HepG2 (cell line): ENCODE results near the gene PUM1. TPM values are rescaled to one million over a fixed set of nuclear protein-coding genes. Genes with fewer than 3 reads are reported as not detected.

ENCODE experiments used
- ATAC-seq: fragments of 200-7000 bp; cut with Tn5 transposase; 3 replicates; pipeline ENCODE4 v1.9.1; 2020; ENCODE audit warnings: mild to moderate bottlenecking, moderate library complexity
- BruUV-seq: library from RNA; stranded (reverse); fragments of 400-500 nt; replicated peaks from 2 replicates; lab custom pipeline; 2021; lab: Mats Ljungman, UMichigan
- CTCF ChIA-PET: fragments of 300-600 bp; formaldehyde crosslinking; extraction: SDS; loops from one replicate; lab custom pipeline; 2021; ENCODE audit warnings: low total read pairs, inconsistent platforms, low intra/inter-chr PET ratio; lab: Yijun Ruan, JAX
- POLR2A ChIA-PET: fragments of 350-600 bp; sonication (Branson Sonifier 250); formaldehyde crosslinking; loops from one replicate; lab custom pipeline; 2020; ENCODE audit warnings: antibody characterized with exemption, inconsistent platforms; lab: Yijun Ruan, JAX
- DNase-seq: peaks from one replicate; pipeline ENCODE4 v3.0.0-alpha.2; 2015; ENCODE audit warnings: low spot score
- FAIRE-seq: peaks from 3 replicates; lab custom pipeline; 2011; peaks lifted over from hg19 to GRCh38; lab: Jason Lieb, UNC
- H2AFZ ChIP-seq: one replicate; pipeline ENCODE4 v1.6.1; 2011; ENCODE audit warnings: low read length, inconsistent platforms
- H3K27ac ChIP-seq: fragments of 300-600 bp; 3 replicates; pipeline ENCODE4 v1.8.0; 2011; ENCODE audit warnings: mixed run types, mild to moderate bottlenecking, mixed read lengths, low read length, inconsistent platforms; ENCODE audit not compliant: insufficient read depth; ENCODE audit errors: extremely low read length
- H3K27me3 ChIP-seq, 2 experiments: fragments of 200-600 bp in 1 of 2; 2 replicates in 1 of 2; 3 replicates in 1 of 2; pipeline versions ENCODE4 v1.6.0 to v1.8.0; 2011; ENCODE audit warnings: low read length in 2 of 2, mild to moderate bottlenecking in 2 of 2, moderate library complexity in 2 of 2, inconsistent platforms in 1 of 2; ENCODE audit not compliant: insufficient read depth in 2 of 2, control insufficient read depth in 1 of 2
- H3K36me3 ChIP-seq, 2 experiments: fragments of 200-600 bp in 1 of 2; replicated peaks in 1 of 2; 2 replicates in 1 of 2; 3 replicates in 1 of 2; pipeline versions ENCODE4 v1.5.1 to v1.8.0; 2011; ENCODE audit warnings: low read length in 2 of 2, inconsistent platforms in 1 of 2; ENCODE audit not compliant: insufficient read depth in 2 of 2, control insufficient read depth in 1 of 2
- H3K4me1 ChIP-seq: 2 replicates; pipeline ENCODE4 v1.5.1; 2012; ENCODE audit warnings: low read length, inconsistent platforms; ENCODE audit not compliant: insufficient read depth
- H3K4me2 ChIP-seq: 2 replicates; pipeline ENCODE4 v1.6.0; 2011; ENCODE audit warnings: low read depth, low read length, inconsistent platforms
- H3K4me3 ChIP-seq, 3 experiments: fragments of 200-600 bp in 1 of 3; sonication (generic), shearing (Covaris generic) in 1 of 3; replicated peaks in 1 of 3; 2 replicates each; pipeline ENCODE4 v1.5.1; 2011 to 2016; ENCODE audit warnings: low read length in 3 of 3, inconsistent platforms in 2 of 3, low read depth in 2 of 3, mild to moderate bottlenecking in 2 of 3, control low read depth in 1 of 3, mixed read lengths in 1 of 3; ENCODE audit not compliant: insufficient read depth in 1 of 3
- H3K79me2 ChIP-seq: one replicate; pipeline ENCODE4 v1.6.1; 2011; ENCODE audit warnings: low read length, inconsistent platforms; ENCODE audit not compliant: insufficient read depth
- H3K9ac ChIP-seq: 2 replicates; pipeline ENCODE4 v1.6.0; 2011; ENCODE audit warnings: mild to moderate bottlenecking, low read depth, low read length, inconsistent platforms; ENCODE audit not compliant: insufficient read depth
- H3K9me3 ChIP-seq: 2 replicates; pipeline ENCODE4 v1.5.1; 2012; ENCODE audit warnings: mild to moderate bottlenecking, low read length
- H4K20me1 ChIP-seq: 2 replicates; pipeline ENCODE4 v1.6.0; 2011; ENCODE audit warnings: inconsistent platforms, mild to moderate bottlenecking, low read length, moderate library complexity; ENCODE audit not compliant: insufficient read depth
- IKZF4 ChIP-seq: sonication (generic); formaldehyde crosslinking; IDR thresholded peaks from 2 replicates; pipeline ENCODE4 v1.5.1; 2020; ENCODE audit warnings: borderline replicate concordance, mild to moderate bottlenecking, low read depth, missing genetic modification reagents; ENCODE audit errors: not compliant biosample characterization
- ZNF350 ChIP-seq: sonication (generic); formaldehyde crosslinking; IDR thresholded peaks from 2 replicates; pipeline ENCODE4 v1.4.0; 2020; ENCODE audit warnings: mild to moderate bottlenecking, low read depth, missing genetic modification reagents, borderline replicate concordance
- ZNF629 ChIP-seq: sonication (generic); formaldehyde crosslinking; conservative IDR thresholded peaks from 2 replicates; pipeline ENCODE4 v1.5.0; 2020; ENCODE audit warnings: missing genetic modification reagents
- WGBS: methylation state at CpG from one replicate; pipeline ENCODE4 v1.1.6; 2017; ENCODE audit warnings: low lambda C conversion rate; 5-methylcytosine and 5-hydroxymethylcytosine counted together
- in situ Hi-C: cut with HindIII; loops from 2 replicates; pipeline ENCODE4 v1.10.0; 2017; ENCODE audit warnings: low pct_unique_long_range_greater_than_20kb; ENCODE audit not compliant: extremely low pct_ligation_motif_present
- intact Hi-C: fragments of 100-400 bp; cut with micrococcal nuclease; formaldehyde crosslinking; loops from one replicate; pipeline ENCODE4 v1.10.0; 2022; ENCODE audit not compliant: unreplicated experiment
- polyA plus RNA-seq, 8 experiments: library from polyadenylated mRNA; depleted of rRNA in 3 of 8; stranded (reverse) in 7 of 8; unstranded in 1 of 8; fragments of >200 nt; fragmentation: Illumina TruSeq in 4 of 8; extraction: Trizol in 4 of 8; gene quantifications; 2 replicates each; pipeline versions ENCODE4 v1.2.1 to v1.2.3, GENCODE V29; 2011 to 2016; ENCODE audit warnings: low read depth in 4 of 8, missing spikeins in 1 of 8, mixed read lengths in 1 of 8; ENCODE audit not compliant: insufficient read depth in 1 of 8
- total RNA-seq, 5 experiments: library from RNA; depleted of rRNA; stranded (reverse); fragments of >200 nt; fragmentation: Illumina TruSeq; extraction: Trizol; gene quantifications; 2 replicates each; pipeline ENCODE4 v1.2.3, GENCODE V29; 2016; ENCODE audit warnings: low read depth in 1 of 5

PUM1 gene
- total and polyA plus RNA-seq, 2 of the 13 experiments (the other 11 are each of a cell fraction or from before 2014, with no cell fraction given): 64.7 to 91.0 TPM

DNA sequence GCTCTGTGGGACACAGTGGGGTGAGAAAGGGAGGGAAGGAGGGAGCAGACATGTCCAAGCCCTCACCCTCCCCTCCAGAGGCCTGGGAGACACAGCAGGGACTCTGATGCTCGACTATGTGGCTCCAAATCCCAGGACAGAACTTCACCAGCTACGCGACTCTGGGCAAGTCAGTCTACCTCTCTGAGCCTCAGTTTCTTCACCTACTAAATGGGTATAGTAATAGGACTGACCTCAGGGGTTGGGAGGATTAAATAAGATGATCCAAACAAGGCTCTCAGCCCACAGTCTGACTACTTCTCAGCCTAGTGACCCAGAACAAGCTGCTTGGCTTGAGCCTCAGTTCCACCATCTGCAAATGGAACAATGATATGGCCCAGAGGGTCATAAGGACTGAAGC is 176.5 kb downstream of the PUM1 start:
- POLR2A ChIA-PET: no interaction called here
- in situ Hi-C loops (no loop called here), intact Hi-C loops (no loop called here)
- 0% methylated on average over 1 of the region's 3 CpGs for WGBS
- TF ChIP-seq ZNF350 (CRISPR knock-in tag): no peak
- TF ChIP-seq ZNF629 (CRISPR knock-in tag): peak; percentile 45
- Histone ChIP-seq H3K9me3 (no peaks in the 10 kb centered on the region), H4K20me1 (no peaks in the 10 kb centered on the region), H3K4me1 (peaks cover 27% of the 10 kb centered on the region), H3K79me2 (no peaks in the 10 kb centered on the region), H3K36me3 (no peaks in the 10 kb centered on the region), H3K27me3 (no peaks in the 10 kb centered on the region; a peak in 1 of 5 replicates), H3K4me3 (no peak overlapping the region), H3K4me2 (no peak overlapping the region), H3K27ac (no peak overlapping the region), H2AFZ (no peak overlapping the region), H3K9ac (no peak overlapping the region)
- DNase-seq (no peak), FAIRE-seq (no peak), ATAC-seq (no peak)
- CTCF ChIA-PET: no interaction called here
- BruUV-seq: no TSS peak

DNA sequence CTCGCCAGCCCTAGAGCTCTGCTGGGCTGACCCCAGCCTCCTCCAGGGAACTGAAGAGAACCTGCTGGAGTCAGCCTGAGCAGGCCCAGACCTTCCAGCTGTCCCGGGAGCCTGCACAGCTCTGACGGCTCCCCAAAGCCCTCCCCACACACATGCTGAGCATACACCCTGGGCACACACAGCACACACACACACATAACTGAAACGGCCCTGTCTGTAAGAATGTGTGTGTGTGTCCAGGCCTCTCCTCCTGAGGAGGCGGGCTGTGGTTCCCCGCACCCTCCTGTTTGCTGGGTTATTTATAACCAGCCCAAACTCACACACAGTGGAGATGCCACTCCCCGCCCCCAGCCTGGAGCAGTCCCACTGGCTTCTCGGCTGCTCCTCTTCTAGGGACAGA is 177.1 kb downstream of the PUM1 start:
- CTCF ChIA-PET: no interaction called here
- Histone ChIP-seq H3K36me3 (no peaks in the 10 kb centered on the region), H3K4me1 (peaks cover 27% of the 10 kb centered on the region), H4K20me1 (no peaks in the 10 kb centered on the region), H3K9me3 (no peaks in the 10 kb centered on the region), H3K4me2 (no peak overlapping the region), H3K79me2 (no peaks in the 10 kb centered on the region), H3K4me3 (no peak overlapping the region), H3K27ac (no peak overlapping the region), H2AFZ (no peak overlapping the region), H3K27me3 (no peaks in the 10 kb centered on the region; a peak in 1 of 5 replicates), H3K9ac (no peak overlapping the region)
- BruUV-seq: no TSS peak
- WGBS: 15% methylated on average over 5 of the region's 8 CpGs
- TF ChIP-seq IKZF4 (CRISPR knock-in tag): no peak
- POLR2A ChIA-PET: no interaction called here
- DNase-seq (no peak), FAIRE-seq (no peak), ATAC-seq (no peak)
- in situ Hi-C loops: no loop called here
- intact Hi-C loops: no loop called here
